PC-3 (cell line): ENCODE measurements around the gene CRYGN. TPM values are rescaled to one million over a fixed set of nuclear protein-coding genes. Genes with fewer than 3 reads are reported as not detected.
A peak's percentile ranks its signal among the peaks of the same experiment; 100 is the strongest.

Experiments
- ATAC-seq: fragments of 200-7000 bp; cut with Tn5 transposase; 2 replicates; pipeline ENCODE4 v1.9.1; 2020; ENCODE audit warnings: mild to moderate bottlenecking, moderate library complexity
- BruUV-seq: library from RNA; stranded (reverse); fragments of 400-500 nt; replicated peaks from 2 replicates; lab custom pipeline; 2021; lab: Mats Ljungman, UMichigan
- CTCF ChIA-PET: fragments of 300-600 bp; sonication (Branson Sonifier 250); formaldehyde crosslinking; loops from one replicate; lab custom pipeline; 2022; ENCODE audit warnings: antibody characterized with exemption; lab: Charles Lee
- POLR2A ChIA-PET: fragments of 300-600 bp; sonication (Branson Sonifier 250); formaldehyde crosslinking; loops from one replicate; lab custom pipeline; 2022; ENCODE audit warnings: antibody characterized with exemption; ENCODE audit not compliant: unreplicated experiment; lab: Charles Lee
- DNase-seq: peaks from one replicate; pipeline ENCODE4 v3.0.0-alpha.2; 2015
- H2AFZ ChIP-seq: fragments of 300-600 bp; sonication (generic); 2 replicates; pipeline ENCODE4 v1.6.0; 2016; ENCODE audit warnings: antibody characterized with exemption, low read length
- H3F3A ChIP-seq: fragments of 300-600 bp; sonication (generic); one replicate; pipeline ENCODE4 v1.6.0; 2017; ENCODE audit warnings: antibody characterized with exemption, low read length, control low read depth, mild to moderate bottlenecking; ENCODE audit not compliant: unreplicated experiment
- H3K27ac ChIP-seq: fragments of 300-600 bp; sonication (generic); 2 replicates; pipeline ENCODE4 v1.5.1; 2016; ENCODE audit warnings: mild to moderate bottlenecking, low read length
- H3K27me3 ChIP-seq: fragments of 300-600 bp; sonication (generic); 2 replicates; pipeline ENCODE4 v1.6.1; 2016; ENCODE audit warnings: low read length, mixed read lengths
- H3K36me3 ChIP-seq: fragments of 300-600 bp; sonication (generic); 2 replicates; pipeline ENCODE4 v1.6.1; 2016; ENCODE audit warnings: low read depth, mixed run types, low read length, mixed read lengths
- H3K4me1 ChIP-seq: fragments of 300-600 bp; sonication (generic); 2 replicates; pipeline ENCODE4 v1.5.1; 2016; ENCODE audit warnings: low read length; ENCODE audit not compliant: insufficient read depth
- H3K4me2 ChIP-seq: fragments of 300-600 bp; sonication (generic); 2 replicates; pipeline ENCODE4 v1.6.0; 2016; ENCODE audit warnings: low read length
- H3K4me3 ChIP-seq: fragments of 300-600 bp; sonication (generic); 2 replicates; pipeline ENCODE4 v1.5.1; 2016; ENCODE audit warnings: mild to moderate bottlenecking, low read length, mixed read lengths
- H3K79me2 ChIP-seq: fragments of 300-600 bp; sonication (generic); 2 replicates; pipeline ENCODE4 v1.6.1; 2017; ENCODE audit warnings: low read length, mixed read lengths
- H3K9ac ChIP-seq: fragments of 300-600 bp; sonication (generic); 2 replicates; pipeline ENCODE4 v1.6.0; 2016; ENCODE audit warnings: mild to moderate bottlenecking, low read length
- H3K9me2 ChIP-seq: fragments of 300-600 bp; sonication (generic); replicated peaks from 2 replicates; pipeline ENCODE4 v1.6.1; 2016; ENCODE audit warnings: mixed run types, low read length, mixed read lengths
- H3K9me3 ChIP-seq: fragments of 300-600 bp; sonication (generic); 2 replicates; pipeline ENCODE4 v1.6.1; 2016; ENCODE audit warnings: low read length, mixed read lengths
- H4K20me1 ChIP-seq: fragments of 300-600 bp; sonication (generic); 2 replicates; pipeline ENCODE4 v1.6.1; 2016; ENCODE audit warnings: low read length, mixed read lengths
- EZH2 ChIP-seq: fragments of 300-600 bp; sonication (generic); IDR thresholded peaks from one replicate; pipeline ENCODE4 v1.6.1; 2017; ENCODE audit warnings: antibody characterized with exemption, mild to moderate bottlenecking, low read length; ENCODE audit not compliant: unreplicated experiment
- EZH2phosphoT487 ChIP-seq: fragments of 300-600 bp; sonication (generic); IDR thresholded peaks from 2 replicates; pipeline ENCODE4 v1.6.1; 2018; ENCODE audit warnings: mild to moderate bottlenecking, antibody characterized with exemption, low read length, borderline replicate concordance
- intact Hi-C: fragments of 100-400 bp; cut with micrococcal nuclease; formaldehyde crosslinking; loops from 2 replicates; pipeline ENCODE4 v1.9.0; 2023
- total RNA-seq: library from RNA; depleted of rRNA; stranded (reverse); fragments of >200 nt; gene quantifications from 2 replicates; pipeline ENCODE4 v1.2.3, GENCODE V29; 2014
- TF ChIP-seq, protein P1 (sequence below): fragments of 300-600 bp; sonication (generic); conservative IDR thresholded peaks from 2 replicates; pipeline ENCODE4 v1.5.1; 2017; ENCODE audit warnings: antibody characterized with exemption, low read depth, mild to moderate bottlenecking, low read length

Gene CRYGN
- total RNA-seq, 1 experiment from 2014 or later, result 0.11 TPM

- TF ChIP-seq EZH2, result no peak
- no peak for TF ChIP-seq EZH2phosphoT487
- TF ChIP-seq, protein P1, sequence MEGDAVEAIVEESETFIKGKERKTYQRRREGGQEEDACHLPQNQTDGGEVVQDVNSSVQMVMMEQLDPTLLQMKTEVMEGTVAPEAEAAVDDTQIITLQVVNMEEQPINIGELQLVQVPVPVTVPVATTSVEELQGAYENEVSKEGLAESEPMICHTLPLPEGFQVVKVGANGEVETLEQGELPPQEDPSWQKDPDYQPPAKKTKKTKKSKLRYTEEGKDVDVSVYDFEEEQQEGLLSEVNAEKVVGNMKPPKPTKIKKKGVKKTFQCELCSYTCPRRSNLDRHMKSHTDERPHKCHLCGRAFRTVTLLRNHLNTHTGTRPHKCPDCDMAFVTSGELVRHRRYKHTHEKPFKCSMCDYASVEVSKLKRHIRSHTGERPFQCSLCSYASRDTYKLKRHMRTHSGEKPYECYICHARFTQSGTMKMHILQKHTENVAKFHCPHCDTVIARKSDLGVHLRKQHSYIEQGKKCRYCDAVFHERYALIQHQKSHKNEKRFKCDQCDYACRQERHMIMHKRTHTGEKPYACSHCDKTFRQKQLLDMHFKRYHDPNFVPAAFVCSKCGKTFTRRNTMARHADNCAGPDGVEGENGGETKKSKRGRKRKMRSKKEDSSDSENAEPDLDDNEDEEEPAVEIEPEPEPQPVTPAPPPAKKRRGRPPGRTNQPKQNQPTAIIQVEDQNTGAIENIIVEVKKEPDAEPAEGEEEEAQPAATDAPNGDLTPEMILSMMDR, result no peak
- Histone ChIP-seq H3K36me3 (no peaks in the 10 kb centered on the region), H3K9me3 (no peaks in the 10 kb centered on the region), H2AFZ (no peak overlapping the region), H3K9ac (no peak overlapping the region), H3K27me3 (no peaks in the 10 kb centered on the region; the same call in 1 of the 2 replicates), H4K20me1 (no peaks in the 10 kb centered on the region), H3F3A (no peaks in the 10 kb centered on the region), H3K9me2 (no peaks in the 10 kb centered on the region), H3K4me1 (no peaks in the 10 kb centered on the region), H3K4me3 (no peak overlapping the region), H3K27ac (no peak overlapping the region), H3K79me2 (no peaks in the 10 kb centered on the region), H3K4me2 (no peak overlapping the region)
- DNase-seq (peak; percentile 20), ATAC-seq (no peak; the same call in 1 of the 2 replicates)
- intact Hi-C loops, result no loop called here
- ChIA-PET CTCF (no interaction called here), POLR2A (no interaction called here)
- BruUV-seq, result no TSS peak
Observed at GRCh38 chr7:151386301-151387160, 53.4 kb downstream of the CRYGN start.

GRCh38 chr7:151385626-151386300 is 54.2 kb downstream of the CRYGN start:
- Histone ChIP-seq H2AFZ (no peak overlapping the region), H3K27ac (no peak overlapping the region), H3K4me2 (no peak overlapping the region), H3K4me3 (no peak overlapping the region), H3K9ac (no peak overlapping the region), H3K27me3 (no peaks in the 10 kb centered on the region; the same call in 1 of the 2 replicates), H3K79me2 (no peaks in the 10 kb centered on the region), H3K4me1 (no peaks in the 10 kb centered on the region), H3F3A (no peaks in the 10 kb centered on the region), H3K9me3 (no peaks in the 10 kb centered on the region), H4K20me1 (no peaks in the 10 kb centered on the region), H3K36me3 (no peaks in the 10 kb centered on the region), H3K9me2 (no peaks in the 10 kb centered on the region)
- intact Hi-C loops, result no loop called here
- POLR2A ChIA-PET, result no interaction called here
- ATAC-seq, result no peak
- no TSS peak for BruUV-seq
- CTCF ChIA-PET, result no interaction called here
- TF ChIP-seq, protein P1, result no peak
- TF ChIP-seq EZH2, result no peak
- no peak for TF ChIP-seq EZH2phosphoT487
- DNase-seq, result no peak
